Measurements from ENCODE around the gene LCA5L.

Gene LCA5L

GRCh38 chr21:39453571-39454179, 8.1 kb upstream of the LCA5L start:
- DNase-seq (ENCODE audit: low read depth) = no peak
- H3K4me3 ChIP-seq (ENCODE audit: low read depth, low read length) = no peak overlapping the region
- TF ChIP-seq CTCF (IDR thresholded peaks at IDR 0.05; ENCODE audit: low read depth, low read length, missing control alignments) = no peak
- in situ Hi-C loops (cut with HindIII; ENCODE audit: low sequenced_read_pairs) = no loop called here

- in situ Hi-C loops (cut with HindIII; ENCODE audit: low sequenced_read_pairs) = no loop called here
- H3K4me3 ChIP-seq (ENCODE audit: low read depth, low read length) = no peak overlapping the region
- no peak for DNase-seq (ENCODE audit: low read depth)
- no peak for TF ChIP-seq CTCF (IDR thresholded peaks at IDR 0.05; ENCODE audit: low read depth, low read length, missing control alignments)
Measured at GRCh38 chr21:39452970-39453342, 7.4 kb upstream of the LCA5L start.

DNA sequence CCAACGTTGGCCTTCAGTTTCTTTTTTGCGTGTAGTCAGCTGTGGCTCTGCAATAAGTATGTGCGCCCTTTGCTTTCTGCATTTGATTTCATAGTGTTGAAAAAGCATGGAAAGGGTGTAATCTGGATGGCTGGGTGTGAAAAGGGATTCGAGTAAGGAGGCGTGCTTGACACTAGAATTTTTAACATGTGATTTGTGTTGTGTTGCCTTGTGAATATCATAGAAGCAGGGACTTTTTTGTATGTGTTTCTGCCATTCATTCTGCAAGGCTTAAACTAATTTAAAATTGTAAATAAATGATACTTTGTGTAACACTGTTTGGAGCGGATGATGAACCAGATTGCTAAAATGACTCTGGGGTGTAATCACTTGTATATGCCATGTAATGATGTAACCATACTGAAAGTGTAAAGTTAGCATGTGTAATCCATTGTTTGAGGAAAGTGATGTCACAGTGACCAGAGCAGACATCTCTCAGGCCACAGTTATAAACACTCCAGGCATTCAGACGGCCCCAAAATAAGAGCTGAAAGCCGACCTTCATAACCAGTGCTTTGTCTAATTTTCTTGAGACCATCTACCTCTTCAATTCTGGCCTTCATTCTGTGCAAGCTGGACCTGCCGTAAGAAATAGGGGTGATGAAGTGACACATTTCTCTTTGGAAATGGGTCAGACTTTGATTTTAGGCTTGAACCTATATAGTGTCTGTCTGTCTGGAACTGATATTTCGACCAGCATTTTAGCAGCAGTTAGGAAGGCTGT, 6.8 kb upstream of the LCA5L start:
- TF ChIP-seq CTCF (IDR thresholded peaks at IDR 0.05; ENCODE audit: low read depth, low read length, missing control alignments) = no peak
- no peak overlapping the region for H3K4me3 ChIP-seq (ENCODE audit: low read depth, low read length)
- DNase-seq (ENCODE audit: low read depth) = no peak
- in situ Hi-C loops (cut with HindIII; ENCODE audit: low sequenced_read_pairs) = no loop called here

GRCh38 chr21:39451332-39452206, 6.0 kb upstream of the LCA5L start, which contains the start of gene SH3BGR:
SH3BGR (plus strand) TSS chr21:39451970; CDS start chr21:39452097, 127 bp downstream.
- no peak for DNase-seq (ENCODE audit: low read depth)
- in situ Hi-C loops (cut with HindIII; ENCODE audit: low sequenced_read_pairs) = no loop called here
- TF ChIP-seq CTCF (IDR thresholded peaks at IDR 0.05; ENCODE audit: low read depth, low read length, missing control alignments) = no peak
- H3K4me3 ChIP-seq (ENCODE audit: low read depth, low read length) = no peak within 1 kb of the TSS

GRCh38 chr21:39447264-39447663, 1.7 kb upstream of the LCA5L start:
- in situ Hi-C loops (cut with HindIII; ENCODE audit: low sequenced_read_pairs) = no loop called here
- TF ChIP-seq CTCF (IDR thresholded peaks at IDR 0.05; ENCODE audit: low read depth, low read length, missing control alignments) = no peak

GRCh38 chr21:39444421-39445180, 977 bp downstream of the LCA5L start:
- DNase-seq (ENCODE audit: low read depth) = peak; percentile 8
- H3K4me3 ChIP-seq (ENCODE audit: low read depth, low read length) = peak overlapping the region; percentile 92
- in situ Hi-C loops (cut with HindIII; ENCODE audit: low sequenced_read_pairs) = no loop called here
- TF ChIP-seq CTCF (IDR thresholded peaks at IDR 0.05; ENCODE audit: low read depth, low read length, missing control alignments) = no peak

More at GRCh38 chr21:39447264-39447663, 1.7 kb upstream of the LCA5L start:
- no peak overlapping the region for H3K4me3 ChIP-seq (ENCODE audit: low read depth, low read length)
- no peak for DNase-seq (ENCODE audit: low read depth)

All from astrocyte of the cerebellum (primary cell).